Heart left ventricle (tissue), 16 donors: ENCODE results near the gene GALNT9. TPM values are rescaled to one million over a fixed set of nuclear protein-coding genes. Genes with fewer than 3 reads are reported as not detected.
A peak's percentile ranks its signal among the peaks of the same experiment; 100 is the strongest.

Experiments
- ATAC-seq, 4 donors: fragments of 200-7000 bp; cut with Tn5 transposase; one replicate each; pipeline ENCODE4 v1.9.1; 2020 to 2022; ENCODE audit warnings: moderate library complexity in 4 of 4, mild to moderate bottlenecking in 3 of 4, moderate number of reproducible peaks in 1 of 4
- DNase-seq, 5 donors: peaks; one replicate each; pipeline ENCODE4 v3.0.0-alpha.2; 2020
- H3K27ac ChIP-seq, 12 donors: fragments of 200-600 bp; sonication (generic) in 4 of 12; one replicate each; pipeline versions ENCODE4 v1.5.0 to v1.8.0; 2016 to 2022; ENCODE audit warnings: mild to moderate bottlenecking in 2 of 12
- H3K27me3 ChIP-seq, 9 donors: fragments of 200-600 bp; sonication (generic) in 2 of 9; one replicate each; pipeline versions ENCODE4 v1.5.1 to v1.8.0; 2016 to 2022; ENCODE audit warnings: mild to moderate bottlenecking in 3 of 9
- H3K36me3 ChIP-seq, 9 donors: fragments of 200-600 bp; sonication (generic) in 2 of 9; one replicate each; pipeline versions ENCODE4 v1.5.0 to v1.8.0; 2018 to 2022; ENCODE audit warnings: mild to moderate bottlenecking in 2 of 9
- H3K4me1 ChIP-seq, 12 donors: fragments of 200-600 bp; sonication (generic) in 4 of 12; one replicate each; pipeline versions ENCODE4 v1.5.0 to v1.8.0; 2016 to 2022; ENCODE audit warnings: mild to moderate bottlenecking in 3 of 12
- H3K4me3 ChIP-seq, 12 donors: fragments of 200-600 bp; sonication (generic) in 4 of 12; one replicate each; pipeline versions ENCODE4 v1.5.0 to v1.8.0; 2017 to 2022; ENCODE audit warnings: mild to moderate bottlenecking in 9 of 12, moderate library complexity in 4 of 12
- H3K9me3 ChIP-seq, 12 donors: fragments of 200-600 bp; sonication (generic) in 4 of 12; one replicate each; pipeline versions ENCODE4 v1.5.0 to v1.8.0; 2016 to 2022; ENCODE audit warnings: mild to moderate bottlenecking in 1 of 12
- CTCF ChIP-seq, 12 donors: fragments of 200-600 bp; sonication (generic) in 4 of 12; IDR thresholded peaks; one replicate each; pipeline versions ENCODE4 v1.5.0 to v1.8.0; 2018 to 2022; ENCODE audit warnings: antibody characterized with exemption in 12 of 12, mild to moderate bottlenecking in 5 of 12
- POLR2A ChIP-seq, 2 donors: fragments of 450-650 bp; IDR thresholded peaks; one replicate each; pipeline ENCODE4 v1.6.1; 2017; ENCODE audit warnings: antibody characterized with exemption in 2 of 2, mild to moderate bottlenecking in 2 of 2, moderate library complexity in 2 of 2
- WGBS, 4 donors: extraction: QIAGEN DNeasy Blood & Tissue Kit in 2 of 4; methylation state at CpG; one replicate each; pipeline versions ENCODE4 v1.1.5 to v1.1.7; 2013 to 2018; 5-methylcytosine and 5-hydroxymethylcytosine counted together
- intact Hi-C, 10 donors: fragments of 100-400 bp; cut with DNase I; formaldehyde crosslinking; loops; one replicate each; pipeline versions ENCODE4 v1.11.1 to v1.14.2; 2022
- polyA plus RNA-seq, 2 donors: library from polyadenylated mRNA; stranded (reverse); fragments of 200-250 nt; gene quantifications; one replicate each; pipeline ENCODE4 v1.2.3, GENCODE V29; 2013
- total RNA-seq, 9 donors: library from RNA; depleted of rRNA in 2 of 9; stranded (reverse); fragments of >200 nt in 2 of 9; fragmentation: NEBNext Ultra II Directional in 3 of 9; extraction: Animal tissue kit (Norgen Biotek cat#: 25700) in 3 of 9; gene quantifications; one replicate each; pipeline versions ENCODE4 v1.1.0 to v1.2.4, GENCODE V29; 2016 to 2023
- donor health status: ischemic (EF 13 %, LVEDD 7.1; RV severe dilation, severe dysfunction).
- donor health status: healthy with polysubstance abuse.
- donor health status: DM: no; HTN: yes; CAD: no.
- donor health status: DM: no; HTN: no; CAD: no.
- donor health status: ischemic (EF 25% LVEDD 6.9; RV normal size, moderate dysfunction).
- donor health status: ischemic (EF 25% LVEDD 5.7; RV mildly dilated, moderate dysfunction).
- donor health status: healthy.
- donor health status: DM: yes; HTN: yes; CAD: no.
- donor health status: ischemic (EF 35%, LVEDD 5.7; RV mildly dilated, moderate dysfunction).
- donor health status: nonischemic (EF 11% LVEDD 7.7; RV severe dilation, severe dysfunction).
- donor health status: DM: yes; HTN: yes; CAD: no.
- donor health status: PGD.
- donor health status: ischemic (EF 29% LVEDD 5.4; RV normal size, mild dysfunction).
- donor health status: nonischemic (EF 23%, LVEDD 6.1; RV moderate dilation, normal function).

Gene GALNT9
- total and polyA plus RNA-seq, 11 donors = 10.3 TPM; not detected in 10

- no peak for TF ChIP-seq POLR2A (IDR thresholded peaks at IDR 0.05)
- TF ChIP-seq CTCF (IDR thresholded peaks at IDR 0.05) = no peak
- Histone ChIP-seq H3K36me3 (no peaks in the 10 kb centered on the region), H3K4me1 (no peaks in the 10 kb centered on the region), H3K9me3 (no peaks in the 10 kb centered on the region), H3K27me3 (peaks cover 0 to 8% (median 0%) of the 10 kb centered on the region in 9 donors), H3K27ac (no peak overlapping the region), H3K4me3 (no peak overlapping the region)
- WGBS, 4 donors = 78 to 86% (median 83%) methylated on average over 32 of the region's 32 CpGs
- intact Hi-C loops = no loop called here
- DNase-seq (peak in 2 of 5 donors; percentile 20 to 32), ATAC-seq (no peak)
Observed at GRCh38 chr12:132239796-132240668, 89.4 kb downstream of the GALNT9 start.

- no peaks in the 10 kb centered on the region for H3K4me1 ChIP-seq
- H3K27me3 ChIP-seq = peaks cover 0 to 8% (median 0%) of the 10 kb centered on the region in 9 donors
- H3K9me3 ChIP-seq = no peaks in the 10 kb centered on the region
- H3K4me3 ChIP-seq = no peak overlapping the region
- DNase-seq = no peak
- no peaks in the 10 kb centered on the region for H3K36me3 ChIP-seq
- TF ChIP-seq POLR2A (IDR thresholded peaks at IDR 0.05) (no peak), CTCF (IDR thresholded peaks at IDR 0.05) (no peak)
- no peak overlapping the region for H3K27ac ChIP-seq
- no peak for ATAC-seq
- intact Hi-C loops = no loop called here
Observed at GRCh38 chr12:132239392-132239791, 90.0 kb downstream of the GALNT9 start.

- no peaks in the 10 kb centered on the region for H3K36me3 ChIP-seq
- ATAC-seq = no peak
- peak in 2 of 5 donors; percentile 1 to 5 for DNase-seq
- H3K9me3 ChIP-seq = no peaks in the 10 kb centered on the region
- H3K27ac ChIP-seq = no peak overlapping the region
- no peaks in the 10 kb centered on the region for H3K4me1 ChIP-seq
- intact Hi-C loops = no loop called here
- H3K4me3 ChIP-seq = no peak overlapping the region
- H3K27me3 ChIP-seq = peaks cover 0 to 8% (median 0%) of the 10 kb centered on the region in 9 donors
- 48 to 71% (median 63%) methylated on average over 5 of the region's 5 CpGs for WGBS, 4 donors
- TF ChIP-seq POLR2A (IDR thresholded peaks at IDR 0.05) (no peak), CTCF (IDR thresholded peaks at IDR 0.05) (no peak)
Observed at GRCh38 chr12:132238884-132239283, 90.5 kb downstream of the GALNT9 start.

- Histone ChIP-seq H3K4me1 (no peaks in the 10 kb centered on the region), H3K36me3 (no peaks in the 10 kb centered on the region), H3K4me3 (no peak overlapping the region), H3K27me3 (peaks cover 0 to 8% (median 0%) of the 10 kb centered on the region in 9 donors), H3K27ac (no peak overlapping the region), H3K9me3 (no peaks in the 10 kb centered on the region)
- intact Hi-C loops = no loop called here
- WGBS, 4 donors = 67 to 81% (median 73%) methylated on average over 6 to 9 of the region's 9 CpGs
- ATAC-seq = no peak
- no peak for TF ChIP-seq CTCF (IDR thresholded peaks at IDR 0.05)
- DNase-seq = peak in 1 of 5 donors; percentile 19
Observed at GRCh38 chr12:132238488-132238854, 90.9 kb downstream of the GALNT9 start.
